ENCODE results near the gene BORCS5.
"Not testable (repeated sequence)": the region's sequence is repeated elsewhere in the genome, so short reads cannot be mapped to it uniquely, and the experiment has no call there.

BORCS5 gene

GRCh38 chr12:12466157-12466556 is 109.3 kb downstream of the BORCS5 start:
- DNase-seq: no peak

GRCh38 chr12:12467264-12467663 is 110.4 kb downstream of the BORCS5 start:
- no peak for DNase-seq

- DNase-seq: no peak
These were observed 110.9 kb downstream of the BORCS5 start for GRCh38 chr12:12467688-12468261.

GRCh38 chr12:12468575-12468974 is 111.7 kb downstream of the BORCS5 start:
- DNase-seq: no peak

- no peak for DNase-seq
These were observed 112.5 kb downstream of the BORCS5 start for GRCh38 chr12:12469386-12469785.

GRCh38 chr12:12470751-12471306 is 114.0 kb downstream of the BORCS5 start:
- no peak for DNase-seq

- not testable (repeated sequence) for DNase-seq
These were observed 115.4 kb downstream of the BORCS5 start for GRCh38 chr12:12471982-12472961.

GRCh38 chr12:12473223-12473622 is 116.3 kb downstream of the BORCS5 start:
- DNase-seq: no peak

GRCh38 chr12:12474471-12474928 is 117.6 kb downstream of the BORCS5 start:
- DNase-seq: no peak

GRCh38 chr12:12474931-12475795 is 118.3 kb downstream of the BORCS5 start:
- DNase-seq: no peak

GRCh38 chr12:12476857-12477531 is 120.1 kb downstream of the BORCS5 start:
- DNase-seq: no peak

GRCh38 chr12:12477532-12477890 is 120.6 kb downstream of the BORCS5 start:
- DNase-seq: no peak

GRCh38 chr12:12480074-12480473 is 123.2 kb downstream of the BORCS5 start:
- no peak for DNase-seq

- DNase-seq: no peak
These were observed 124.8 kb downstream of the BORCS5 start for GRCh38 chr12:12481631-12482030.

GRCh38 chr12:12482150-12482761 is 125.4 kb downstream of the BORCS5 start:
- DNase-seq: no peak

- DNase-seq: peak; percentile 73
These were observed 126.1 kb downstream of the BORCS5 start for GRCh38 chr12:12482959-12483358.

GRCh38 chr12:12483438-12483837 is 126.6 kb downstream of the BORCS5 start:
- no peak for DNase-seq

- no peak for DNase-seq
These were observed 129.9 kb downstream of the BORCS5 start for GRCh38 chr12:12486661-12487240.

- no peak for DNase-seq
These were observed 130.6 kb downstream of the BORCS5 start for GRCh38 chr12:12487490-12487889.

- no peak for DNase-seq
These were observed 131.4 kb downstream of the BORCS5 start for GRCh38 chr12:12488296-12488695.

- DNase-seq: no peak
These were observed 132.1 kb downstream of the BORCS5 start for GRCh38 chr12:12488823-12489550.
